GM21447 (cell line): ENCODE measurements around the gene PALD1.
A peak's percentile ranks its signal among the peaks of the same experiment; 100 is the strongest.
"Not testable (repeated sequence)": the region's sequence is repeated elsewhere in the genome, so short reads cannot be mapped to it uniquely, and the experiment has no call there.

ENCODE experiments used
- ATAC-seq: cut with Tn5 transposase; IDR thresholded peaks from one replicate; pipeline ENCODE4 v1.9.1; 2021; ENCODE audit not compliant: unreplicated experiment

The PALD1 gene

DNA sequence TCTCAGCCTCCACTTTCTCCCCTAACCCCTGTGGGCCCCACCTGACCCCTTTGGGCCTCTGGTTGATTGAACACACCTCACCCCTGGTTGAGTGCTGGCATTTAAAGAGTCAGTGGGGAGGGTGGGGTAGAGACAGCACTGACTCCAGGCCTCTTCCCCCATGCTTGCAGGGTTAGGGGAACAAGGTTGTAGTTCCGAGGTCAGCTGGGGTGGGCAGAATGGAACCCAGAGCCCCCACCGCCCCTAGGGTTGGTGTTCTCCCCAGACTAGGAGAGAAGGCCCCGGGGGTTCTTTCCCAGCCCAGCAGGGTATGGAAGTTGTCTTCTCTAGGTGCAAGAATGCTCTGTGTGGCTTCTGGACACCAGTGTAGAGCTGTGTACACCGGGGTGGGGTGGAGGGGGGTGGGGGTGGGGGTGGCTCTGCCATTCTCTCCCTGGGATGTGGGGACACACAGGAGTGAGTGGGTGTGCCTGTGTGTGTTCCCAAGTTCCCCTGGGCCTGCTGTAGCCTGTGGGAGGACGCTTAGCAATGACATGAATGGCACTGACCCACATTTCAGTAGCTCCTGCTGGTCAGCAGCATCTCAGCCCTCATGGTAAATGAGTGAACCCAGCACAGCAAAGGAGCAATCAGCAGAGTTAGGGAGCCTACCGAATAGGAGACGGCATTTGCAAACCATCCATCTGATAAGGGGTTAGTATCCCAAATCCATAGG is 90.4 kb downstream of the PALD1 start:
- ATAC-seq: no peak

DNA sequence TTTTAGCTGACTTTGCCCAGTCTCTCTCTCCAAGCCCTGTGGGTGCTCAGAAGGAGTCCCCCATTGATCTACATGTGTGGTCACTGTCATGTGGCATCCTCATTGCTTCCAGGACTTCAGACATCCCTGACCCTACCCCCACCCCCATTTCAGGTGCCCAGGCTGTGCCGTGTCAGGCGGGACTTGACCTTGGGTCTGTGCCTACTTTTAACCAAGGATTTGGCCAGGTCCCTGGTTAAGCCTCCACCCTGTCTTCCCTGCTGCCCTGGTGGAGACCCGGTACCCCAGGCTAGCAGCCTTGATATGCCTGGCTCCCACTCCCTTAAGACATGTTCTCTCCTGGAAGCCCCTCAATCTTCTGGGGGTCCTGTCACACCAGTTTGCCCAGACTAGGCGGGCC is 92.7 kb downstream of the PALD1 start:
- no peak for ATAC-seq

DNA sequence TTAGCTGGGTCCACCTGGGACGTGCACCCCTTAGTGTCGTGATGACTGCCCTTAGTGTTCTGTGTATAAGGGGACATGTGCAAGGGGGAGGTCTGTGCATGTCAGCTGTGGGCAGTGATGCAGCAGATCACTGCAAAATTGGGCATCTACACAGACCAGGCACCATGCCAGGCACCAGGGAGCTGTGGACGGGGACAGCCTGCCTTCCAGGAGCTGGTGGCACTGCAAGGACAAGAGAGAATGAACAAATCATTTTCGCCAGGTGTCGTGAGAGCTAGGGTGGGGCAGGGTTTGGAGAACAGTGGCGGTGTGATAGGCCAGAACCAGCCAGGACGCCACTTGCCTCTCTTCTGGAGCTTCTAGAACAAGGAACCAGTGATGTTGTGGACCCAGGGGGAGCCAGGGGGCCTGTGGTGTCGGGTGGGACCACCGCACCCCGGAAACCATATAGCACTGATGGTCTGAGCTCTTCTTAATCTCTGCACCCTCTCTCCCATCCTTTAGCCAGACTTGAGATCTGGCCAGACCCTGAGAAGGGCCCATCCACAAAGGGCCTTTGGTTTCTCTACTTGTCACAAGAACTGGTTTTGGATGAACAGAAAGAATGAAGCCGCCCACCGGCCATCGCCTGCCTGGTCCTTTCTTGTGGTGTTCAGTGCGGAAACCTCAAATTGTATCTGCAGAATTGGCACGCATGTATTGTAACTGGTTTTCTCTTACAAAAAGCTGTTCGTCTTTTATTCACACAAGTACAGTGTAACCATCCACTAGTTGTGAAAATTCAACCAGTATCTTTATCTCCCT is 93.3 kb downstream of the PALD1 start:
- ATAC-seq: no peak

DNA sequence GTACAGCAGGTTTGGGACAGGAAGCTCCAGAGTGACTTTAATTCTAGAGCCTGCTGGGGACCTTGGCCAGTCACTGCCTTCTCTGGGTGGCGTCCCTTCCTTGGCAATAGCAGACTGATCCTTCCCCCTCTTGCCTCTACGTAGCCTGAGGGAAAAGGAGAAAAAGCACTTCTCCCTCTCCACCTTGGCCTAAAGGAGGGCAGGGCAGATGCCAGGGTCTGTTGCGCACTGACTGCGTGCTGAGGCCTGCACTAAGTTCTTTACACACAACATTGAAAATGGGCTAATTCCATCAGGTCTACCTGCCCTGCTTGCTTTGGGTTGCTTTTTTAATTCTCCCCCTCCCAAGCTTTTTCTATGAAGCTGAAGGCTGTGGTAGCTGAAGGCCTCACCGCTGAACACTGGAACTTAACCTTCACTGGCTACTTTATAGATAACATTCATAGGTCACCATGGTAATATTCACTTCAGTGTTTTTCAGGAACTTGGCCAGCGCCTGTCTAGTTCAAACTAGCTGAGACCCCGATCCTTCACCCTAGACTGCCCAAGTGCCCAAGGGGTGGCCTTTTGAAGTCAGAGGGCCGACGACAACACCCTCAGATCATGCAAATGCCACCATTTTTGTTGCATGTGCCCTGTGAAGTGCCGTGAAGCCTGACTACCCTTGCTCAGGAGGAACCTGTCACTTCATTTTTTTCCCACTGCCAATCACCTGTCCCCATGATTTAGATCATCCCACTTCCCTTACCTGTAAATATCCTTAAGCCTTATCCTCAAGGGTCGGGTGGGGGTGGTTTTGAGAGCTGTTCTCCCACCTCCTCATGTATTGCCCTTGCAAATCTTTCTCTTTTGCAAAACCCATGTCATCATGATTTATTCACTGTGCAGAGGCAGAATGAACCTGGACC is 95.3 kb downstream of the PALD1 start:
- ATAC-seq: no peak

DNA sequence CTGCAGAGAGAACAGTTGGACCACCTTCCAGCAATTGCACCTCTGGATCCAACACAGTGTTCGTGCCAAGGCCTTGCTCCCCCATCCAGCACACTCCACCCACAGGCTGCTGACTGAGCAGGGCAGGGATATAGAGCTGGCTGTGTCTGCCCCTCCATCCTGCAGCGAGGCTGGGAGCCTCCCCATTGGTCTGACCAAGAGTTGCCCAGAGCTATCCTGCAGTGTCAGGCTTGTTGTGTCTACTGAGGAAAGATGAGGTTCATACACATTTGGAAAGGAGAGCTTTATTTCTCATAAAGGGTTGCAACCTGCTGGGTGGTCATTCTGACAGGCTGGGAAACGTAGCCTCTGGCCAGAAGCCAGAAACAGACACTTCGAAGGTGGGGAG is 96.9 kb downstream of the PALD1 start:
- no peak for ATAC-seq

DNA sequence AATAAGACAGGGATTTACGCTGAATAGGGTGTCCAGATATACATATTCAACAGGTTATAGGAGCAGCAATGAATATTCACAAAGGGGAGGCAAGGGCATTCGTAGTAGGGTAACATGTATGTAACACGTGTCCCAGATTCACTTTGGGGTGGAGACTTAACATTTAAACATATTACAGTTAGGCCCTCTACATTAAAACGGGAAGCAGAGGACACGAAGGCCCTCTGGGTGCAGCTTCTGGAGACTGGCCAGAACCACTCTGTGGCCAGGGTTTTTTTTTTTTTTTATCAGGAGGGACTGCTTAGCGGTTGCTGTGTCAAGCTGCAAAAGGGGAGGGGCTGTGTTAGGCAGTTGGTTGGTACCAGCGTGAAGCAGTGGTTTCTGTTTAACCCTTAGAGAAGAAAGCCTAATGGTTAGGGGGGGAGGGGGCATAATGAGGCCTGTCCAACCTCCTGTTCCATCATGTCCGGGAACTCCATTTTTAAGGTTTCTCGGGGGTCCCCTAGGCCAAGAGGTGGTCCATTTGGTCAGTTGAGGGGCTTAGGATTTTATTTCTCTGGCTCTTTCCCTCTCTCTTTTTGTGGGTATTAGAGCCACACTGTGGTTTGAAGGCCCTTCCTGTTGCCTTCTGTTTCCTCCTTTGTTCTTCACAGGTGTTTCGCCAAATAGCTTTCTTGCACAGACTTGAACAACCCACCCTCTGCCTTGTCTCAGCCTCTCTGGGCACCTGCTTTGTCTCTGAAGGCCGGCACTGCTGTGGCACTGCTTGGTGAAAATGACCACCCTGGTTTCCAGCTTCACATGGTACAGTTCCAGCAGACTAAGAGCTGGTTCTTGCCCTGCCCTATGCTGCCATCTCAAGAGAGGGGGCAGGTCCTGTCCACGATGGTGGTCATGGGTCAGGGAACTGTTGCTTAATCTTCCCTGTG is 97.6 kb downstream of the PALD1 start:
- peak; percentile 55 for ATAC-seq

DNA sequence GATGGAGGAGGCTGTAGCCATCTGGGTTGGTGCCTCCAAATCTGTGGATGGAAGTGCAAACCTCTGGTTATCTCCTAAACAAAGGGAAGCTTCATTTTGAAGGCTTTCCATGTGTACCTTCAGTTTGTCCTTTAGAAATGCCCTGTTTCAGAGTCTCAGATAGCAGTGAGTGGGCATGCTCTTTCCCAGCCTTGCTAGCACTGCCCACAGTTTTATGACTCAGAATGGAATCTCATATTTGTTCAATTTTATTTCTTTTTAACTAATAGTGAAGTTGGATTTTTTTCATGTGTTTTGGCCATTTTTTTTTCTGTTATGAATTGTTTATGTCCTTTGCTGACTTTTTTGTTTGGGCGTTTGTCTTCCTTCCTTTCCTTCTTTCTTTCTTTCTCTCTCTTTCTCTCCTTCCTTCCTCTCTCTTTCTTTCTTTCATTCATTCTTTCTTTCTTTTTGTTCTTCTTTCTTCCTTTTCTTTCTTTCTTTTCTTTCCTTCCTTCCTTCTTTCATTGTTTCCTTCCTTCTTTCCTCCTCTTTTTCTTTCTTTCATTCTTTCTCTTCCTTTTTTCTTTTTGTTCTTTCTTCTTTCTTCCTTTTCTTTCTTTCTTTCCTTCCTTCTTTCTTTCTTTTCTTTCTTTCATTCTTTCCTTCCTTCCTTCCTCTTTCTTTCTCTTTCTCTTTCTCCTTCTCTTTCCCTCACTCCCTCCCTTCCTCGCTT is 98.4 kb downstream of the PALD1 start:
- ATAC-seq: no peak

DNA sequence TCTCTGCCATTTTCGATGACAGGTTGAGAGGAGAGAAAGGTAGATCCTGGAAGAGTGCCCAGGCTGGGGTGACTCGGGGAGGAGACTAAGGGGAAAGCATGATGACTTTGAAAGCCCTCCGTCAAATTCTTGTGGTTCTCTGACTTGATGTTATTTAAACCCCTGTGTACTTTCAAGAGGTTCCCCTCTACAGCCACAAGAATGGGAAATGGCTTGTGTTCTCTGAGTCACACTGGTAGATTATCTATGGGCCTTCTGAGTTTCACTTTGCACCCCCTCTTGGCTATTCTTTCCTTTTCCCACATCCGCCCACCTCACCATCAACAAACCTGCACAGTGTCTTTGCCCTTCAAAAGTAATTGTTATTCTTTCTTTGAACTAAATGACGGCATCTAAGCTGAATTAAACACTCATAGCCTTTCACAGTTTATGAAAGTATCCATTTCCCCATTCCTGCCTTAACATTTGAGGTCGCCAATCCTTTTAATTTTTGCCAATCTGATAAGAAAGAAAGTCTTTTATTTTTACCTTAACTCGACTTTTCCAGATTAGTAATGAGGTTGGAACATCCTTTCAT is 99.9 kb downstream of the PALD1 start:
- peak; percentile 59 for ATAC-seq

DNA sequence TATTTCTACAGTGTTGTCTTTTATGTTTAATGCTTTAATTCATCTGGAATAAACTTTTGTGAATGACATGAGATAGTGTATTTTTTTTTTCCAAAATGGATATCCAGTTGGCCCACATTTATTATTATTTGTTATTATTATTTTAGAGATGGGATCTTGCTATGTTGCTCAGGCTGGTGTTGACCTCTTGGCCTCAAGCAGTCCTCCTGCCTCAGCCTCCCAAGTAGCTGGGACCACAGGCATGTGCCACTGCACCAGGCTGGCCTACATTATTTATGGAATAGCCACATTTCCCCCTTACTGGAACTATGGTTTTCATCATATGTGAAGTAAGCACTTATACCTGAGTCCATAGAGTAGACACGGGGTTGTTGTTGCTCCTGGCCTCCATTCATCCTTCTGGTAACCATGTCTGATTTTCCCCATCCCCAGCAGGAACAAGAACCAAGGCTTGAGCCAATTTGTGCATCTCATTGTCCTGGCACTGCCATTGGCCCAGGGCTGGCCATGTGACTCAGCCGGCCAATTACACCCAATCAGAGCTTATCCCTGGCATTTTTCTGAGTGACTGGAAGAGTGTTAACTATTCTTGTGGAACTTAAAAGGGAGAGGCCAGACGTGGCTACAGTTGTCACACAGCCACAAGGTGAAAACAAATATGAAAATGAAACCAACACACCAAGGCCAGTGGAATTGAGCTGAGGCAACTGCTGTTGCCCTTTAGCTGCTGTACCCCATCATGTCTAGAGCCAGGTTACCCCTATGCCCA is 100.9 kb downstream of the PALD1 start:
- no peak for ATAC-seq

DNA sequence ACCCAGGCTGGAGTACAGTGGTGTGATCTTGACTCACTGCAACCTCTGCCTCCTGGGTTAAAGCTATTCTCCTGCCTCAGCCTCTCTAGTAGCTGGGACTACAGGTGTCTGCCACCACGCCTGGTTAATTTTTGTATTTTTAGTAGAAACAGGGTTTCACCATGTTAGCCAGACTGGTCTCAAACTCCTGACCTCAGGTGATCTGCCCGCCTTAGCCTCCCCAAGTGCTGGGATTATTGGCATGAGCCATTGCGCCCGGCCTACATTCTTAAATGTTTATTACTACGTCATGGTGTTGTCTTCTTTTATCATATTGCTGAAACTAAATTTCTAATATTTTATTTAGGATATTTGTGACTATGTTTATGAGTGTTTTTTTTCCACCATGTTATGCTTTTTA is 102.6 kb downstream of the PALD1 start:
- ATAC-seq: not testable (repeated sequence)

DNA sequence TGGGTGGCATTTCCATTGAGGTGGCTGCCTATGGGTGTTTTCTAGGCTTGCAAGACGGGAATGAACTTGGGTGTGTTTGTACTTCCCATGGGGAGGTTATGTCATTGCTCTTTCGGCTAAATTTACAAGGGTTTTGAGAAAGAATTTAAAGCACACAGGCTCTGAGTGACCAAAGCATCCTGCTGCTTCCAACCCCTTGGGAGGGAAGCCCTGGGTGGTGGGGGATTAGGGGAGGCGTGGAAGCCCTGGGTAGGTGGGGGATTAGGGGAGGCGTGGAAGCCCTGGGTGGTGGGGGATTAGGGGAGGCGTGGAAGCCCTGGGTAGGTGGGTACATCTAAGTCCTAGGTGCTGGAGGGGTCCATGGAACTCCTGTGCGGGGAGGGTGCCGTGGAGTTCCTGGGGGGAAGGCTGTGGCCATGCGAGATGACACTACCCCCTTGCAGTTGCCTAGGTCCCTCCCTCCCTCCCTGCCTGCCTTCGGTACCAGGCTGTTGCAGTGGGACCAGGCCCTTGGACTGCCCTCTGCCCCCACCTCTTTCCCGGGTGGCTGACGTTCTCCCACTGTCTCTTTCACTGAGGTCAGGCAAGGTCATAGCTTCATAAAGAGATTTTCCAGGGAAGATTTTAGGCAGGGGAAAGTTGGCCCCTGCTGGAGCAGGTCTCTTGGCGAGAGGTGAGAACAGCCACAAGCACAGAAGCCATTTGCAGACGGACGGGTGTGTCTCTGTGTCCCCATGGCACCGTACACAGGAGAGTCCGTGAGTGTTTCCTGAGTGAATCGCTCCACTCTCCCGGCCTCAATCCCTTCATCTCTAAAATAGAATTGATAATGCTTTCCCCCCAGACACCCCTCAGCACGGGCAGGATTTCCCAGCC is 104.5 kb downstream of the PALD1 start:
- ATAC-seq: no peak

DNA sequence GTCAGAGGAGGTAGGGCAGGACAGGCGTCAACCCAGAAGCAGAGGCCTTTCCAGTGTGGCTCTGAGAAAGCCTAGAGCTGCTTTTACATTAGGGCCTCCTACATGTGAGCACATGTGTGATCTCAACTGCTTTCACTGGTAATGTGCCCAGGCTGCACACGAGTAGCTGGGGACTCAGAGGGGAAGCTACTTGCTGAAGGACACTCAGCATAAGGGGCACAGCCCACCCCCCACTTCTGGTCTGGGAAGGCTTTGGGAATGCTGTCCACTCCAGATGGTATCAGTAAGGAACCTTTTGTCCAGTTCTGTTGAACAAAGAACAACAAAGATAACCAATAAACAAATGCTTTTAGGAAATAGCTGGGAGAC is 105.1 kb downstream of the PALD1 start:
- no peak for ATAC-seq

DNA sequence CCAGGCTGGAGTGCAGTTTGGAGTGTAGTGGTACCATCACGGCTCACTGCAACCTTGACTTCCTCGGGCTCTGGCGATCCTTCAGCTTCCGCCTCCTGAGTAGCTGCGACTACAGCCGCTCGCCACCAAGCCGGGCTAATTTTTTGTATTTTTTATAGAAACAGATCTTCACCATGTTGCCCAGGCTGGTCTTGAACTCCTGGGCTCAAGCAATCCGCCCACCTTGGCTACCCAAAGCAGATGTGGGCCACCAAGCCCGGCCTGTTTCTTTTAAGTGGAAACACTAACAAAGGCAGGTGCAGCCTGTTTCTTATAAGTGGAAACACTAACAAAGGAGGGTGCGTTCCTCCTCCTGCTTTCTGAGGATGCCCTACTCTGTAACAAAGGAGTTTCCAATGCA is 105.8 kb downstream of the PALD1 start:
- ATAC-seq: no peak

DNA sequence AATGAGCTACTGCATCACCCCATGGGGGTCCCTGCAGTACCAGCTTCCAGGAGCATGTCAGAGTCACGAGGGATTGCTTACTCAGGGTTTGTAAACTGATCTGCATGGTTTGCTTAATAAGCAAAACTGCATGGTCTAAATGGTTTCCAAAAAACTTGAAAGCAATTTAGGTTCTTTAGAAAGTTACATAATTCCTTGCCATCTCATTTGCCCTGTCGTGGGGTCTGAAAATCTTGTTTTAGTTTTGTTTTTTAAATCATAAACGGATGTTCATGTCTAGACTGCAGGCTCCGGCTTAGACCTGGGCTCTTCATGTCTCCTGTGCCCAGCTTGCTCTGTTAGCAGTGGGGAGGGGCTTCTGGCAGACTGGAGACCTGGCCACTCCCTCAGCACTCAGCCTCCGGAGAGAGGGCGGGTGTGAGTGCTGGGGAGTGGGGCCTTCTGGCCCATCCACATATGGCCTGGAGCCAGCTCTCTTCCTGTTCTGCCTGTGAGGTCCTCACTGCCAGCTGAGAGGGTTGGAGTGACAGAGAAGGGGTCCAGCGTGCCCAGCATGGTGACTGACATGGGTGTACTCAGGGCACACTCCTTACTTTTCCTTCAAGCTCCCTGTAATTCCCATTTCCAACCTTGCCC is 106.5 kb downstream of the PALD1 start:
- no peak for ATAC-seq

DNA sequence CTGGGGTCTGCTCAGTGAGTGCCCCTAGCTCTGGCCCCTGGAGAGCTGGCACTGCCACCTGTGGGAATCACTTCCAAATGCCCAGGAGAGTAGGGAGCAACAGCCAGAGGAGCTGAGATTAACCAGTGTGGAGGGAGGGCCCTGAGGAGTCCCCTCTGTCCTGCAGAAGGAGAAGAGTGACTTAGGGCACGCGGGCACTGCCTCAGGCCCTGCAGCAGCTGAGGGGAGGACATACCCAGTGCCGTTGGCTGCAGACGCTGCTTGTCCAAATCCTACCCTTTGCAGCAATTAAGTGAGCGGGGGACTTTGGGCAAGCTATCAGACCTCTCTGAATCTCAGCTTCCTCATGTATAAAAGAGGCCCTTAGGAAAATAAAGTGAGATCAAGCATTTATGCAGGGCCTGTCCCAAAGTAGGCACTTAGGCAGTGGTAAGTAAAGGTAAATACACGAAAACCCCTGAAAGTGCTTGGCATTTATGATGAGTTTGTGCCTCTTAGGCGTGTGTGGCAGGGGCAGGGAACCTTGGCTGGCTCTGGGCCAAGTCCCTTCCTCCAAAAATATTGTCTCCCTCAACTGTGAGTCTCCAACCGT is 107.1 kb downstream of the PALD1 start:
- no peak for ATAC-seq

DNA sequence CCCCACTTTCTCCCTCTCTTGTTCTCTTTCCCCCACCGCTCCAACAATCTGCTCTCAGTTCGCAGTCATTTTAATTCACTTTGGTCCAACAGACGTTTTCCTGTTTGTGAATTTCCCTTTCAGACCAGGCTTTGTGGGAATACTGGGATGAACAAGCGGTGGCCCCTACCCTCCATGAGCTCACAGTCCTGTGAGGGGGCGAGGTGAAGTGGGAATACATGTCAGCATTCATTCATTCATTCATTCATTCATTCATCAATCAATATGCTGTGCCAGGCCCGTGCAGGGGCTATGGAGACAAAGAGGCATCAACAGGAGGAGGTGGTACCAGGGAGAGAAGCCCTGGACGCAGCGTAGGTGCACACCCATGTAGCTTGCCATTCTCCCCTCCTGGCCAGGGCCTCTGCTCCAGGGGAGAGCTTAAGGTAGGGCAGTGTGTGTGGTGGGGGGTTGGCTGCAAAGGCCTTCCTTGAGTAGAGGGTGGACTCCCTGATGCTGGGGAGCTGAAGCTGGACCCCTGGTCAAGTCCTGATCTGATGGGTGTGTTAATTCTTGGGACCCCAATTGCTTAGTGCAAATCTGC is 107.9 kb downstream of the PALD1 start:
- ATAC-seq: no peak
